Measurements from ENCODE around the gene TSPAN9.

- TF ChIP-seq POLR2A (IDR thresholded peaks at IDR 0.05), result no peak
- TF ChIP-seq, protein P1, sequence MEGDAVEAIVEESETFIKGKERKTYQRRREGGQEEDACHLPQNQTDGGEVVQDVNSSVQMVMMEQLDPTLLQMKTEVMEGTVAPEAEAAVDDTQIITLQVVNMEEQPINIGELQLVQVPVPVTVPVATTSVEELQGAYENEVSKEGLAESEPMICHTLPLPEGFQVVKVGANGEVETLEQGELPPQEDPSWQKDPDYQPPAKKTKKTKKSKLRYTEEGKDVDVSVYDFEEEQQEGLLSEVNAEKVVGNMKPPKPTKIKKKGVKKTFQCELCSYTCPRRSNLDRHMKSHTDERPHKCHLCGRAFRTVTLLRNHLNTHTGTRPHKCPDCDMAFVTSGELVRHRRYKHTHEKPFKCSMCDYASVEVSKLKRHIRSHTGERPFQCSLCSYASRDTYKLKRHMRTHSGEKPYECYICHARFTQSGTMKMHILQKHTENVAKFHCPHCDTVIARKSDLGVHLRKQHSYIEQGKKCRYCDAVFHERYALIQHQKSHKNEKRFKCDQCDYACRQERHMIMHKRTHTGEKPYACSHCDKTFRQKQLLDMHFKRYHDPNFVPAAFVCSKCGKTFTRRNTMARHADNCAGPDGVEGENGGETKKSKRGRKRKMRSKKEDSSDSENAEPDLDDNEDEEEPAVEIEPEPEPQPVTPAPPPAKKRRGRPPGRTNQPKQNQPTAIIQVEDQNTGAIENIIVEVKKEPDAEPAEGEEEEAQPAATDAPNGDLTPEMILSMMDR (IDR thresholded peaks at IDR 0.05), result no peak
These were observed 45.9 kb downstream of the TSPAN9 start for GRCh38 chr12:3122841-3123678.

All from lower leg skin (tissue), 3 donors.